WTC11 (cell line): ENCODE measurements around the gene SRPRA. TPM values are rescaled to one million over a fixed set of nuclear protein-coding genes. Genes with fewer than 3 reads are reported as not detected.

ENCODE experiments used
- ATAC-seq: fragments of 200-7000 bp; cut with Tn5 transposase; 2 replicates; pipeline ENCODE4 v1.10.0; 2021; ENCODE audit warnings: mild to moderate bottlenecking, moderate library complexity
- CTCF ChIA-PET: fragments of 300-600 bp; sonication (Branson Sonifier 250); formaldehyde crosslinking; loops from one replicate; lab custom pipeline; 2021; ENCODE audit warnings: antibody characterized with exemption; lab: Charles Lee
- POLR2A ChIA-PET: fragments of 350-600 bp; sonication (Branson Sonifier 250); formaldehyde crosslinking; loops from one replicate; lab custom pipeline; 2021; ENCODE audit warnings: antibody characterized with exemption; lab: Charles Lee
- DNase-seq: peaks from one replicate; pipeline ENCODE4 v3.0.0; 2021; ENCODE audit warnings: low spot score
- H3K27ac Mint-ChIP-seq: 2 replicates; pipeline ENCODE4 v1.8.0; 2021; ENCODE audit warnings: mixed read lengths
- H3K27me3 Mint-ChIP-seq: 2 replicates; pipeline ENCODE4 v1.8.0; 2021; ENCODE audit warnings: low read depth, mild to moderate bottlenecking, moderate library complexity, mixed read lengths
- H3K36me3 Mint-ChIP-seq: 2 replicates; pipeline ENCODE4 v1.8.0; 2021; ENCODE audit warnings: mixed read lengths
- H3K4me1 Mint-ChIP-seq: 2 replicates; pipeline ENCODE4 v1.8.0; 2022; ENCODE audit warnings: mixed read lengths
- H3K4me3 Mint-ChIP-seq: 2 replicates; pipeline ENCODE4 v1.8.0; 2021; ENCODE audit warnings: mild to moderate bottlenecking, moderate library complexity, mixed read lengths
- H3K9me3 Mint-ChIP-seq: 2 replicates; pipeline ENCODE4 v1.8.0; 2021; ENCODE audit warnings: mixed read lengths
- ATF1 ChIP-seq: sonication (generic); formaldehyde crosslinking; IDR thresholded peaks from 2 replicates; pipeline ENCODE4 v1.8.1; 2023; ENCODE audit warnings: mild to moderate bottlenecking, moderate library complexity, missing genetic modification reagents
- CBFB ChIP-seq: sonication (generic); formaldehyde crosslinking; IDR thresholded peaks from 2 replicates; pipeline ENCODE4 v1.8.1; 2022; ENCODE audit warnings: mild to moderate bottlenecking, low read depth, missing genetic modification reagents
- CDX4 ChIP-seq: fragments of 250-450 bp; sonication (Bioruptor Pico); IDR thresholded peaks from 2 replicates; pipeline ENCODE4 v1.9.0; 2021; ENCODE audit warnings: moderate library complexity, mild to moderate bottlenecking, inconsistent platforms, borderline replicate concordance
- ELF4 ChIP-seq: sonication (generic); formaldehyde crosslinking; IDR thresholded peaks from 2 replicates; pipeline ENCODE4 v1.8.1; 2022; ENCODE audit warnings: low read depth, mild to moderate bottlenecking, moderate library complexity, missing genetic modification reagents
- ESRRA ChIP-seq: sonication (generic); formaldehyde crosslinking; IDR thresholded peaks from 2 replicates; pipeline ENCODE4 v1.8.1; 2022; ENCODE audit warnings: mild to moderate bottlenecking, missing genetic modification reagents, borderline replicate concordance
- GRHL2 ChIP-seq: fragments of 250-450 bp; sonication (Bioruptor Pico); IDR thresholded peaks from 2 replicates; pipeline ENCODE4 v1.8.0; 2022; ENCODE audit warnings: mild to moderate bottlenecking, moderate library complexity; ENCODE audit not compliant: insufficient replicate concordance, severe bottlenecking
- HMGXB4 ChIP-seq: sonication (generic); formaldehyde crosslinking; IDR thresholded peaks from 2 replicates; pipeline ENCODE4 v1.8.1; 2023; ENCODE audit warnings: mild to moderate bottlenecking, moderate library complexity, missing genetic modification reagents
- JAZF1 ChIP-seq: fragments of 250-450 bp; sonication (Bioruptor Pico); IDR thresholded peaks from 2 replicates; pipeline ENCODE4 v1.9.0; 2021; ENCODE audit warnings: moderate library complexity, mild to moderate bottlenecking, inconsistent platforms
- MLX ChIP-seq: sonication (generic); formaldehyde crosslinking; IDR thresholded peaks from 2 replicates; pipeline ENCODE4 v1.8.1; 2023; ENCODE audit warnings: mild to moderate bottlenecking, missing genetic modification reagents, moderate library complexity
- MXD4 ChIP-seq: fragments of 250-450 bp; sonication (Bioruptor Pico); IDR thresholded peaks from 2 replicates; pipeline ENCODE4 v1.8.0; 2021; ENCODE audit warnings: mild to moderate bottlenecking, moderate library complexity, borderline replicate concordance
- NFATC4 ChIP-seq: fragments of 250-450 bp; sonication (Bioruptor Pico); IDR thresholded peaks from 2 replicates; pipeline ENCODE4 v1.9.0; 2021; ENCODE audit warnings: mild to moderate bottlenecking
- OVOL2 ChIP-seq: fragments of 250-450 bp; sonication (Bioruptor Pico); IDR thresholded peaks from 2 replicates; pipeline ENCODE4 v1.9.0; 2021; ENCODE audit warnings: mild to moderate bottlenecking, borderline replicate concordance
- PREB ChIP-seq: sonication (generic); formaldehyde crosslinking; IDR thresholded peaks from 2 replicates; pipeline ENCODE4 v1.8.1; 2022; ENCODE audit warnings: mild to moderate bottlenecking, missing genetic modification reagents, moderate library complexity, borderline replicate concordance
- SMAD3 ChIP-seq: sonication (generic); formaldehyde crosslinking; IDR thresholded peaks from 2 replicates; pipeline ENCODE4 v1.8.0; 2022; ENCODE audit warnings: missing genetic modification reagents, mild to moderate bottlenecking, borderline replicate concordance
- SMAD4 ChIP-seq: sonication (generic); formaldehyde crosslinking; IDR thresholded peaks from 2 replicates; pipeline ENCODE4 v1.8.0; 2022; ENCODE audit warnings: mild to moderate bottlenecking, missing genetic modification reagents
- STAT6 ChIP-seq: sonication (generic); formaldehyde crosslinking; conservative IDR thresholded peaks from 2 replicates; pipeline ENCODE4 v1.8.1; 2023; ENCODE audit warnings: mild to moderate bottlenecking, low read depth, missing genetic modification reagents, moderate library complexity
- TEAD1 ChIP-seq: sonication (generic); formaldehyde crosslinking; IDR thresholded peaks from 2 replicates; pipeline ENCODE4 v1.8.0; 2022; ENCODE audit warnings: mild to moderate bottlenecking, missing genetic modification reagents
- TP53 ChIP-seq: sonication (generic); formaldehyde crosslinking; IDR thresholded peaks from 2 replicates; pipeline ENCODE4 v1.8.1; 2023; ENCODE audit warnings: mild to moderate bottlenecking, missing genetic modification reagents
- ZNF263 ChIP-seq: sonication (generic); formaldehyde crosslinking; IDR thresholded peaks from 2 replicates; pipeline ENCODE4 v1.8.1; 2022; ENCODE audit warnings: low read depth, mild to moderate bottlenecking, moderate library complexity, missing genetic modification reagents
- ZNF281 ChIP-seq: sonication (generic); formaldehyde crosslinking; IDR thresholded peaks from 2 replicates; pipeline ENCODE4 v1.8.0; 2023; ENCODE audit warnings: mild to moderate bottlenecking, missing genetic modification reagents
- ZNF512 ChIP-seq: sonication (generic); formaldehyde crosslinking; IDR thresholded peaks from 2 replicates; pipeline ENCODE4 v1.8.1; 2022; ENCODE audit warnings: missing genetic modification reagents, borderline replicate concordance
- total RNA-seq: library from RNA; stranded (reverse); gene quantifications from 3 replicates; pipeline ENCODE4 v1.2.3, GENCODE V29; 2021

The SRPRA gene
- total RNA-seq, 1 experiment from 2014 or later = 64.7 TPM

GRCh38 chr11:126317756-126318573 lies 49.3 kb upstream of the SRPRA start (continued):
- TF ChIP-seq OVOL2 (no peak), ZNF512 (CRISPR knock-in tag) (no peak), GRHL2 (no peak), MLX (CRISPR knock-in tag) (no peak), MXD4 (CRISPR knock-in tag) (no peak), JAZF1 (CRISPR knock-in tag) (no peak)
- TF ChIP-seq, all 79 proteins: peak for 0

- Mint-ChIP-seq H3K4me3 (no peak overlapping the region), H3K4me1 (no peaks in the 10 kb centered on the region), H3K27me3 (no peaks in the 10 kb centered on the region), H3K36me3 (peaks cover 23% of the 10 kb centered on the region), H3K9me3 (peaks cover 5% of the 10 kb centered on the region; the same call in 1 of the 2 replicates), H3K27ac (no peak overlapping the region)
- TF ChIP-seq TEAD1 (CRISPR knock-in tag) (no peak), ATF1 (no peak), GRHL2 (no peak), CDX4 (CRISPR knock-in tag) (no peak)
- ChIA-PET CTCF (no interaction called here), POLR2A (no interaction called here)
- no peak for DNase-seq
- no peak for ATAC-seq
These were observed 48.7 kb upstream of the SRPRA start for GRCh38 chr11:126317432-126317755.

GRCh38 chr11:126313826-126314225 lies 45.1 kb upstream of the SRPRA start:
- H3K9me3 Mint-ChIP-seq = peaks cover 5% of the 10 kb centered on the region; the same call in 1 of the 2 replicates
- TF ChIP-seq ZNF281 (no peak), PREB (CRISPR knock-in tag) (no peak), SMAD3 (CRISPR knock-in tag) (no peak), TEAD1 (CRISPR knock-in tag) (no peak), NFATC4 (no peak), ZNF263 (CRISPR knock-in tag) (no peak), ELF4 (no peak), HMGXB4 (CRISPR knock-in tag) (no peak), MXD4 (CRISPR knock-in tag) (no peak), TP53 (CRISPR knock-in tag) (no peak), SMAD4 (CRISPR knock-in tag) (no peak), STAT6 (no peak), ESRRA (CRISPR knock-in tag) (no peak), CBFB (CRISPR knock-in tag) (no peak)

More at GRCh38 chr11:126313826-126314225, 45.1 kb upstream of the SRPRA start:
- ATAC-seq (no peak), DNase-seq (no peak)
- Mint-ChIP-seq H3K36me3 (peaks cover 33% of the 10 kb centered on the region), H3K27ac (no peak overlapping the region), H3K4me3 (no peak overlapping the region), H3K27me3 (no peaks in the 10 kb centered on the region), H3K4me1 (no peaks in the 10 kb centered on the region)
- ChIA-PET POLR2A (no interaction called here), CTCF (no interaction called here)
